Psoas muscle (tissue), 8 donors: ENCODE data around the gene MAP4K4. TPM values are rescaled to one million over a fixed set of nuclear protein-coding genes. Genes with fewer than 3 reads are reported as not detected.
A peak's percentile ranks its signal among the peaks of the same experiment; 100 is the strongest.

Experiments used
- ATAC-seq, 4 donors: fragments of 200-7000 bp; cut with Tn5 transposase; one replicate each; pipeline ENCODE4 v1.9.1; 2020; ENCODE audit warnings: moderate library complexity in 3 of 4, mild to moderate bottlenecking in 2 of 4
- DNase-seq, 2 donors: peaks; one replicate each; pipeline ENCODE4 v3.0.0-alpha.2; 2020
- H3K27ac ChIP-seq: fragments of 200-600 bp; one replicate; pipeline ENCODE4 v1.8.0; 2022
- H3K27me3 ChIP-seq, 3 donors: fragments of 200-600 bp in 1 of 3; one replicate each; pipeline versions ENCODE4 v1.6.1 to v1.8.0; 2013 to 2022; ENCODE audit warnings: low read length in 2 of 3, mild to moderate bottlenecking in 2 of 3, moderate library complexity in 1 of 3; ENCODE audit not compliant: insufficient read depth in 3 of 3
- H3K36me3 ChIP-seq, 2 donors: fragments of 200-600 bp in 1 of 2; one replicate each; pipeline versions ENCODE4 v1.6.1 to v1.8.0; 2013 to 2022; ENCODE audit warnings: low read depth in 1 of 2, mild to moderate bottlenecking in 1 of 2, moderate library complexity in 1 of 2; ENCODE audit not compliant: insufficient read depth in 1 of 2
- H3K4me1 ChIP-seq: fragments of 200-600 bp; one replicate; pipeline ENCODE4 v1.8.0; 2022
- H3K4me3 ChIP-seq: fragments of 200-600 bp; one replicate; pipeline ENCODE4 v1.8.0; 2022; ENCODE audit warnings: mild to moderate bottlenecking
- H3K9me3 ChIP-seq: fragments of 200-600 bp; one replicate; pipeline ENCODE4 v1.8.0; 2022
- CTCF ChIP-seq: fragments of 200-600 bp; IDR thresholded peaks from one replicate; pipeline ENCODE4 v1.8.0; 2022; ENCODE audit warnings: antibody characterized with exemption
- WGBS, 3 donors: extraction: QIAGEN DNeasy Blood & Tissue Kit; methylation state at CpG; one replicate each; pipeline versions ENCODE4 v1.1.6 to v1.1.7; 2013; 5-methylcytosine and 5-hydroxymethylcytosine counted together
- intact Hi-C, 2 donors: fragments of 100-400 bp; cut with DNase I; formaldehyde crosslinking; loops; one replicate each; pipeline versions ENCODE4 v1.11.0 to v1.14.2; 2022
- polyA plus RNA-seq, 3 donors: library from polyadenylated mRNA; stranded (reverse); fragments of 200-250 nt; gene quantifications; one replicate each; pipeline ENCODE4 v1.2.3, GENCODE V29; 2013
- total RNA-seq, 4 donors: library from RNA; stranded (reverse); fragmentation: NEBNext Ultra II Directional in 2 of 4; extraction: Animal tissue kit (Norgen Biotek cat#: 25700) in 2 of 4; gene quantifications; one replicate each; pipeline versions ENCODE4 v1.2.1 to v1.2.4, GENCODE V29; 2021 to 2023
- donor health status: healthy with polysubstance abuse.
- donor health status: DM: no; HTN: no; CAD: no; lungs with moderate emphysema.
- donor health status: Bipolar disorder and iron deficiency.
- donor health status: healthy.
- donor health status: DM: yes; HTN: yes; CAD: no.
- donor health status: DM: no; HTN: no; CAD: no.
- donor health status: DM: no; HTN: no; CAD: no.
- donor health status: DM: yes; HTN: yes; CAD: no.

MAP4K4 gene
- total and polyA plus RNA-seq, 7 donors: 20.1 to 99.9 (median 80.4) TPM

GRCh38 chr2:101872480-101872879, 175.0 kb downstream of the MAP4K4 start:
- WGBS, 3 donors: 50 to 55% (median 53%) methylated on average over 3 of the region's 3 CpGs
- Histone ChIP-seq H3K4me3 (no peak overlapping the region), H3K4me1 (no peaks in the 10 kb centered on the region), H3K27ac (no peak overlapping the region), H3K9me3 (no peaks in the 10 kb centered on the region), H3K27me3 (no peaks in the 10 kb centered on the region), H3K36me3 (peaks cover 15 to 95% of the 10 kb centered on the region in 2 donors)
- no peak for DNase-seq
- intact Hi-C loops: no loop called here
- no peak for TF ChIP-seq CTCF
- peak in 2 of 4 donors; percentile 46 to 59 for ATAC-seq

GRCh38 chr2:101873543-101873942, 176.0 kb downstream of the MAP4K4 start:
- peak; percentile 16 for TF ChIP-seq CTCF
- intact Hi-C loops: no loop called here

GRCh38 chr2:101874069-101874468, 176.6 kb downstream of the MAP4K4 start:
- no peak for DNase-seq
- no peak for TF ChIP-seq CTCF
- H3K27ac ChIP-seq: no peak overlapping the region
- no peak for ATAC-seq
- 91 to 98% (median 95%) methylated on average over 3 of the region's 3 CpGs for WGBS, 3 donors
- peaks cover 15 to 98% of the 10 kb centered on the region in 2 donors for H3K36me3 ChIP-seq
- intact Hi-C loops: no loop called here
- no peaks in the 10 kb centered on the region for H3K27me3 ChIP-seq
- no peaks in the 10 kb centered on the region for H3K9me3 ChIP-seq
- H3K4me1 ChIP-seq: no peaks in the 10 kb centered on the region
- H3K4me3 ChIP-seq: no peak overlapping the region

More at GRCh38 chr2:101873543-101873942, 176.0 kb downstream of the MAP4K4 start:
- H3K4me1 ChIP-seq: no peaks in the 10 kb centered on the region
- ATAC-seq (no peak), DNase-seq (no peak)
- H3K27me3 ChIP-seq: no peaks in the 10 kb centered on the region
- peaks cover 15 to 95% of the 10 kb centered on the region in 2 donors for H3K36me3 ChIP-seq
- 86 to 92% (median 86%) methylated on average over 3 of the region's 3 CpGs for WGBS, 3 donors
- H3K4me3 ChIP-seq: no peak overlapping the region
- H3K27ac ChIP-seq: no peak overlapping the region
- H3K9me3 ChIP-seq: no peaks in the 10 kb centered on the region

GRCh38 chr2:101879466-101879865, 182.0 kb downstream of the MAP4K4 start:
- intact Hi-C loops: no loop called here
- H3K9me3 ChIP-seq: no peaks in the 10 kb centered on the region
- no peak overlapping the region for H3K4me3 ChIP-seq
- no peaks in the 10 kb centered on the region for H3K27me3 ChIP-seq
- peaks cover 6% of the 10 kb centered on the region for H3K4me1 ChIP-seq
- no peak overlapping the region for H3K27ac ChIP-seq
- TF ChIP-seq CTCF: no peak
- no peak for DNase-seq
- ATAC-seq: no peak
- H3K36me3 ChIP-seq: peaks cover 6 to 79% of the 10 kb centered on the region in 2 donors

- intact Hi-C loops: loop anchor here in 1 of 2 donors (10.0 kb wide), 1 partner anchor 294 kb away; no protein-coding TSS in a partner anchor
- DNase-seq (no peak), ATAC-seq (no peak)
- Histone ChIP-seq H3K27me3 (no peaks in the 10 kb centered on the region), H3K4me3 (no peak overlapping the region), H3K27ac (no peak overlapping the region), H3K9me3 (no peaks in the 10 kb centered on the region), H3K36me3 (peaks cover 6 to 66% of the 10 kb centered on the region in 2 donors), H3K4me1 (peaks cover 6% of the 10 kb centered on the region)
- no peak for TF ChIP-seq CTCF
Measured at GRCh38 chr2:101881131-101881530, 183.6 kb downstream of the MAP4K4 start.
